ENCODE data around the gene TNPO1. TPM values are rescaled to one million over a fixed set of nuclear protein-coding genes. Genes with fewer than 3 reads are reported as not detected.

Gene TNPO1
- total and polyA plus RNA-seq, 12 donors: 4.7 to 228 (median 82.5) TPM

DNA sequence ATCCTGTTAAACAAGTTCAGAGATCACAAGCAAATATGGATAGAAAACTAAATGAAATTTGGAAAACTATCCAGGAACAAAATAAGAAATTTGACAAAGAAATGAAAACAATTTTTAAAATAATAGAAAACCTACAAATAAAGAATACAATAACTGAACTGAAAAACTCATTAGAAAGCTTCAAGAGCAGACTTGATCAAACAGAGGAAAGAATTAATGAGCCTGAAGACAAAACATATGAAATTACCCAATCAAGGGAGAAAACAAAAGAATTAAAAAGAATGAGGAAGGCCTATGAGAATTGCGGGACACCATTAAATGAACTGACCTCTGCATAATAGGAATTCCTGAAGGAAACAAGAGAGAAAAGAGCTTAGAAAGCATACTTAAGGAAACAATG is 39.8 kb upstream of the TNPO1 start:
- H3K27ac ChIP-seq: no peak overlapping the region
- no peak overlapping the region for H3K4me3 ChIP-seq
- H3K9me3 ChIP-seq (replicated peaks in 1 of 3): no peaks in the 10 kb centered on the region
- H3K36me3 ChIP-seq (replicated peaks in 1 of 2): no peaks in the 10 kb centered on the region
- 87 to 100% (median 90%) methylated on average over 1 of the region's 1 CpG for WGBS, 4 donors
- no peak for DNase-seq
- no peak for TF ChIP-seq POLR2A (IDR thresholded peaks at IDR 0.05)
- TF ChIP-seq CTCF (IDR thresholded peaks at IDR 0.05): no peak
- no peaks in the 10 kb centered on the region for H3K27me3 ChIP-seq
- intact Hi-C loops (cut with DNase I): no loop called here
- H3K4me1 ChIP-seq (replicated peaks in 1 of 2): no peaks in the 10 kb centered on the region

DNA sequence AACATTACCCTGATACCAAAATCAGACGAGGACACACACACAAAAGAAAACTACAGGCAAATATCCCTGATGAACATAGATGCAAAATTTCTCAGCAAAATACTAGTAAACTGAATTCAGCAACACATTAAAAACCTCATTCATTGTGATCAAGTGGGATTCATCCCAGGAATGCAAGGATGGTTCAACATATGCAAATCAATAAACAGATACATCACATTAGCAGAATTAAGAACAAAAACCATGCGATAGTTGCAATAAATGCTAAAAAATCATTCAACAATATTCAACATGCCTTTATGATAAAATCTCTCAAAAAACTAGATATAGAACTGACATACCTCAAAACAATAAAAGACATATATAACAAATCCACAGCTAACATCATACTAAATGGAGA is 36.9 kb upstream of the TNPO1 start:
- intact Hi-C loops (cut with DNase I): no loop called here
- no peak for DNase-seq
- no peaks in the 10 kb centered on the region for H3K27me3 ChIP-seq
- no peaks in the 10 kb centered on the region for H3K4me1 ChIP-seq (replicated peaks in 1 of 2)
- H3K4me3 ChIP-seq: no peak overlapping the region
- WGBS, 4 donors: 78 to 94% (median 89%) methylated on average over 2 of the region's 2 CpGs
- H3K27ac ChIP-seq: no peak overlapping the region
- H3K36me3 ChIP-seq (replicated peaks in 1 of 2): no peaks in the 10 kb centered on the region
- no peaks in the 10 kb centered on the region for H3K9me3 ChIP-seq (replicated peaks in 1 of 3)
- TF ChIP-seq POLR2A (IDR thresholded peaks at IDR 0.05) (no peak), CTCF (IDR thresholded peaks at IDR 0.05) (no peak)

GRCh38 chr5:72783354-72783753 is 33.1 kb upstream of the TNPO1 start:
- 84 to 88% (median 85%) methylated on average over 1 of the region's 1 CpG for WGBS, 4 donors

DNA sequence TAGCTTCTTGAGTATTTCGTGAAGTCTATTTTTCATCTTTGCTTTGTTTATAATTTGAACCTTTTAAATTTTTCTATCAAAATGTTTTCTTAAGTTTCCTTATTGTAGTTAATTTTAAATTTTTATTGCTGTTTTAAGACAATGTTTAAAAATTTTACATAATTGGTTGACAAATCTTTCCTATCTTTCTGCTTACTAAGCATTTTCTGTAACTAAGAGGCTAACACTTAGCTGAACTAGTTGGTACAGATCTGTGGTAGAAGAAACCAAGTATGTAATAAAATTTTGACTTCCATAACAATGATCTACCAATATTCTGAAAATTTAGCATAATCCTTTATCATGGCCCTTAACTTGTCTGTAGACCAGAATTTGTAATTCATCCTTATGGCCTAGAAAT is 32.3 kb upstream of the TNPO1 start:
- 95 to 100% (median 98%) methylated on average over 1 of the region's 1 CpG for WGBS, 4 donors
- no peak for DNase-seq
- Histone ChIP-seq H3K4me1 (replicated peaks in 1 of 2) (no peaks in the 10 kb centered on the region), H3K9me3 (replicated peaks in 1 of 3) (no peaks in the 10 kb centered on the region), H3K27me3 (no peaks in the 10 kb centered on the region), H3K4me3 (no peak overlapping the region), H3K27ac (no peak overlapping the region), H3K36me3 (replicated peaks in 1 of 2) (no peaks in the 10 kb centered on the region)
- intact Hi-C loops (cut with DNase I): no loop called here
- TF ChIP-seq POLR2A (IDR thresholded peaks at IDR 0.05) (no peak), CTCF (IDR thresholded peaks at IDR 0.05) (no peak)

More at GRCh38 chr5:72783354-72783753, 33.1 kb upstream of the TNPO1 start:
- Histone ChIP-seq H3K4me3 (no peak overlapping the region), H3K9me3 (replicated peaks in 1 of 3) (no peaks in the 10 kb centered on the region), H3K36me3 (replicated peaks in 1 of 2) (no peaks in the 10 kb centered on the region), H3K27ac (no peak overlapping the region), H3K27me3 (no peaks in the 10 kb centered on the region), H3K4me1 (replicated peaks in 1 of 2) (no peaks in the 10 kb centered on the region)
- intact Hi-C loops (cut with DNase I): no loop called here
- no peak for DNase-seq
- TF ChIP-seq CTCF (IDR thresholded peaks at IDR 0.05): no peak
- no peak for TF ChIP-seq POLR2A (IDR thresholded peaks at IDR 0.05)

All from adrenal gland (tissue), 12 donors.